Panc1 (cell line): ENCODE measurements around the gene STK25. TPM values are rescaled to one million over a fixed set of nuclear protein-coding genes. Genes with fewer than 3 reads are reported as not detected.

Experiments
- ATAC-seq: fragments of 200-7000 bp; cut with Tn5 transposase; 2 replicates; pipeline ENCODE4 v1.9.1; 2020; ENCODE audit warnings: mild to moderate bottlenecking, moderate library complexity
- BruUV-seq: library from RNA; stranded (reverse); fragments of 400-500 nt; replicated peaks from 2 replicates; lab custom pipeline; 2021; lab: Mats Ljungman, UMichigan
- CTCF ChIA-PET: fragments of 300-600 bp; sonication (Branson Sonifier 250); formaldehyde crosslinking; loops from one replicate; lab custom pipeline; 2022; ENCODE audit warnings: antibody characterized with exemption; lab: Charles Lee
- POLR2A ChIA-PET: fragments of 300-600 bp; sonication (Branson Sonifier 250); formaldehyde crosslinking; loops from one replicate; lab custom pipeline; 2022; ENCODE audit warnings: antibody characterized with exemption; lab: Charles Lee
- DNase-seq: peaks from one replicate; pipeline ENCODE4 v3.0.0-alpha.2; 2010; ENCODE audit warnings: low read depth, low spot score
- H3K27ac ChIP-seq: 2 replicates; pipeline ENCODE4 v1.5.1; 2011; ENCODE audit warnings: mild to moderate bottlenecking, low read length, inconsistent platforms
- H3K27me3 ChIP-seq: fragments of 200-500 bp; sonication (Bioruptor generic); 2 replicates; pipeline ENCODE4 v1.6.0; 2014; ENCODE audit warnings: low read length, inconsistent platforms; ENCODE audit not compliant: control insufficient read depth, insufficient read depth
- H3K36me3 ChIP-seq: fragments of 200-500 bp; sonication (Bioruptor generic); 2 replicates; pipeline ENCODE4 v1.5.1; 2014; ENCODE audit warnings: inconsistent platforms, mild to moderate bottlenecking, low read length, moderate library complexity; ENCODE audit not compliant: control insufficient read depth, insufficient read depth
- H3K4me1 ChIP-seq: 2 replicates; pipeline ENCODE4 v1.5.1; 2011; ENCODE audit warnings: inconsistent platforms, mild to moderate bottlenecking, low read length, moderate library complexity; ENCODE audit not compliant: control insufficient read depth, insufficient read depth
- H3K4me3 ChIP-seq, 2 experiments: 2 replicates each; pipeline ENCODE4 v1.5.1; 2011 to 2012; ENCODE audit warnings: low read depth in 2 of 2, low read length in 2 of 2, mild to moderate bottlenecking in 2 of 2, inconsistent platforms in 1 of 2, moderate library complexity in 1 of 2
- H3K9me3 ChIP-seq: fragments of 200-500 bp; sonication (Bioruptor generic); 2 replicates; pipeline ENCODE4 v1.5.1; 2014; ENCODE audit warnings: low read depth, mild to moderate bottlenecking, inconsistent platforms, low read length, moderate library complexity; ENCODE audit not compliant: control insufficient read depth, insufficient read depth
- POLR2AphosphoS5 ChIP-seq: IDR thresholded peaks from 2 replicates; pipeline ENCODE4 v1.6.1; 2012; ENCODE audit warnings: mild to moderate bottlenecking, low read depth, low read length, moderate library complexity
- SIN3A ChIP-seq: IDR thresholded peaks from 2 replicates; pipeline ENCODE4 v1.6.1; 2012; ENCODE audit warnings: low read depth, mild to moderate bottlenecking, low read length, moderate library complexity, borderline replicate concordance; ENCODE audit not compliant: insufficient read depth
- TCF7L2 ChIP-seq: IDR thresholded peaks from 2 replicates; pipeline ENCODE4 v1.6.1; 2011; ENCODE audit warnings: mild to moderate bottlenecking, low read depth, low read length, inconsistent platforms
- in situ Hi-C: cut with HindIII; loops from 2 replicates; pipeline ENCODE4 v1.10.0; 2016; ENCODE audit warnings: low sequenced_read_pairs, low pct_unique_long_range_greater_than_20kb
- intact Hi-C: fragments of 100-400 bp; cut with micrococcal nuclease; formaldehyde crosslinking; loops from one replicate; pipeline ENCODE4 v1.10.0; 2022; ENCODE audit not compliant: unreplicated experiment
- total RNA-seq: library from RNA; stranded (reverse); gene quantifications from one replicate; pipeline ENCODE4 v1.2.1, GENCODE V29; 2021; ENCODE audit not compliant: unreplicated experiment
- TF ChIP-seq, protein P1 (sequence below), 2 experiments: IDR thresholded peaks; 2 replicates each; pipeline ENCODE4 v1.6.1; 2011 to 2012; ENCODE audit warnings: low read depth in 2 of 2, control low read depth in 1 of 2, low read length in 1 of 2, mild to moderate bottlenecking in 1 of 2, moderate library complexity in 1 of 2; ENCODE audit not compliant: insufficient read depth in 1 of 2
- TF ChIP-seq, protein P2 (sequence below): fragments of 450-650 bp; IDR thresholded peaks from 2 replicates; pipeline ENCODE4 v1.5.1; 2017; ENCODE audit warnings: mild to moderate bottlenecking

The STK25 gene
- total RNA-seq, 1 experiment from 2014 or later: 195 TPM

DNA sequence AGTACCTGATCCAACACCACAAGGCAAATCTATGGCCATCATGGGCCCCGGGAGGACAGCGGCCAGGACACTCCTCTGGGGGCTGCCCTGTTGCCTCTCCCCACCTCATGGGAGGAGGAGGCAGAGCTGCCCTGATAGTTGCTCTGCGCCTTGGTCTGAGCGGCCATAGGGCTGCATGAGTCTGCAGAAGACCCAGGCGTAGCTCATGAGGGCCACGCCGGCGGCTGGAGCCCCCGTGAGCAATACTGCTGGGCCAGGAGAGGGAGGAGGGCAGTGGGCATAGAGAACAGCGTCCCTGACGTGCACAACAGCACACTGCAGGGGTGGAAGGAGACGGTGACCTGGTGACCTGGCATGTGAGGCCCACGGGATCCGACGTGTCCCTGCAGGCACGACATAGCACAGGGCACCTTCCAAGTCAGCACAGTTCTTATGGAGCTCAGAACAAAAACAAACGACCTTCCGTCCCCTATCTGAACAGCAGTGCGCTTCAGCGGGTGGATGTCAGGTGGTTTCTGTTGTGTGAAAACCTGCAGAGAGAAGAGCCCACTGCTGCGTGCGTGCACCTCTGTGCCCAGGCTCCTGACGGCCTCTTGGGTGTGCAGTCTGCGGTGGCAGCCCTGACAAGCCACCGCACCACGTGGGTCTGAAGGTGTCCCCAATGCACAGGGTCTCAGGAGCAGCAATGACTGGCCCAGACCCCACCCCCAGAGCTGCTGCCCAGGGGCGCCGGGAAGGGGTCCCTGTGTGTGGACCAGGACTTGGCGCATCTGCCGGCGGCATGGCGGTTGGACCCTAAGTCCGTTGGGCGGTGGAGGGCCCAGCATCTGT lies 13.0 kb downstream of the STK25 start:
- in situ Hi-C loops (no loop called here), intact Hi-C loops (no loop called here)
- ATAC-seq (no peak), DNase-seq (no peak)
- CTCF ChIA-PET: no interaction called here
- Histone ChIP-seq H3K36me3 (no peaks in the 10 kb centered on the region), H3K9me3 (no peaks in the 10 kb centered on the region), H3K4me1 (no peaks in the 10 kb centered on the region), H3K4me3 (no peak overlapping the region), H3K27me3 (no peaks in the 10 kb centered on the region), H3K27ac (no peak overlapping the region)
- POLR2A ChIA-PET: interaction anchor here (0.6 kb wide), 1 partner anchor 29 kb away, joined by 4 read pairs; no protein-coding TSS in a partner anchor
- TF ChIP-seq SIN3A: no peak
- TF ChIP-seq POLR2AphosphoS5: no peak
- TF ChIP-seq TCF7L2: no peak
- TF ChIP-seq, protein P1, sequence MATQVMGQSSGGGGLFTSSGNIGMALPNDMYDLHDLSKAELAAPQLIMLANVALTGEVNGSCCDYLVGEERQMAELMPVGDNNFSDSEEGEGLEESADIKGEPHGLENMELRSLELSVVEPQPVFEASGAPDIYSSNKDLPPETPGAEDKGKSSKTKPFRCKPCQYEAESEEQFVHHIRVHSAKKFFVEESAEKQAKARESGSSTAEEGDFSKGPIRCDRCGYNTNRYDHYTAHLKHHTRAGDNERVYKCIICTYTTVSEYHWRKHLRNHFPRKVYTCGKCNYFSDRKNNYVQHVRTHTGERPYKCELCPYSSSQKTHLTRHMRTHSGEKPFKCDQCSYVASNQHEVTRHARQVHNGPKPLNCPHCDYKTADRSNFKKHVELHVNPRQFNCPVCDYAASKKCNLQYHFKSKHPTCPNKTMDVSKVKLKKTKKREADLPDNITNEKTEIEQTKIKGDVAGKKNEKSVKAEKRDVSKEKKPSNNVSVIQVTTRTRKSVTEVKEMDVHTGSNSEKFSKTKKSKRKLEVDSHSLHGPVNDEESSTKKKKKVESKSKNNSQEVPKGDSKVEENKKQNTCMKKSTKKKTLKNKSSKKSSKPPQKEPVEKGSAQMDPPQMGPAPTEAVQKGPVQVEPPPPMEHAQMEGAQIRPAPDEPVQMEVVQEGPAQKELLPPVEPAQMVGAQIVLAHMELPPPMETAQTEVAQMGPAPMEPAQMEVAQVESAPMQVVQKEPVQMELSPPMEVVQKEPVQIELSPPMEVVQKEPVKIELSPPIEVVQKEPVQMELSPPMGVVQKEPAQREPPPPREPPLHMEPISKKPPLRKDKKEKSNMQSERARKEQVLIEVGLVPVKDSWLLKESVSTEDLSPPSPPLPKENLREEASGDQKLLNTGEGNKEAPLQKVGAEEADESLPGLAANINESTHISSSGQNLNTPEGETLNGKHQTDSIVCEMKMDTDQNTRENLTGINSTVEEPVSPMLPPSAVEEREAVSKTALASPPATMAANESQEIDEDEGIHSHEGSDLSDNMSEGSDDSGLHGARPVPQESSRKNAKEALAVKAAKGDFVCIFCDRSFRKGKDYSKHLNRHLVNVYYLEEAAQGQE (IDR thresholded peaks at IDR 0.05; ENCODE audit: insufficient read depth in 1 of 2, low read depth in 2 of 2, low read length in 1 of 2): no peak
- TF ChIP-seq, protein P2, sequence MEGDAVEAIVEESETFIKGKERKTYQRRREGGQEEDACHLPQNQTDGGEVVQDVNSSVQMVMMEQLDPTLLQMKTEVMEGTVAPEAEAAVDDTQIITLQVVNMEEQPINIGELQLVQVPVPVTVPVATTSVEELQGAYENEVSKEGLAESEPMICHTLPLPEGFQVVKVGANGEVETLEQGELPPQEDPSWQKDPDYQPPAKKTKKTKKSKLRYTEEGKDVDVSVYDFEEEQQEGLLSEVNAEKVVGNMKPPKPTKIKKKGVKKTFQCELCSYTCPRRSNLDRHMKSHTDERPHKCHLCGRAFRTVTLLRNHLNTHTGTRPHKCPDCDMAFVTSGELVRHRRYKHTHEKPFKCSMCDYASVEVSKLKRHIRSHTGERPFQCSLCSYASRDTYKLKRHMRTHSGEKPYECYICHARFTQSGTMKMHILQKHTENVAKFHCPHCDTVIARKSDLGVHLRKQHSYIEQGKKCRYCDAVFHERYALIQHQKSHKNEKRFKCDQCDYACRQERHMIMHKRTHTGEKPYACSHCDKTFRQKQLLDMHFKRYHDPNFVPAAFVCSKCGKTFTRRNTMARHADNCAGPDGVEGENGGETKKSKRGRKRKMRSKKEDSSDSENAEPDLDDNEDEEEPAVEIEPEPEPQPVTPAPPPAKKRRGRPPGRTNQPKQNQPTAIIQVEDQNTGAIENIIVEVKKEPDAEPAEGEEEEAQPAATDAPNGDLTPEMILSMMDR: no peak
- BruUV-seq: no TSS peak

- Histone ChIP-seq H3K27me3 (no peaks in the 10 kb centered on the region), H3K4me1 (no peaks in the 10 kb centered on the region), H3K27ac (no peak overlapping the region), H3K36me3 (no peaks in the 10 kb centered on the region), H3K9me3 (no peaks in the 10 kb centered on the region), H3K4me3 (no peak overlapping the region)
- in situ Hi-C loops: no loop called here
- DNase-seq: no peak
- TF ChIP-seq SIN3A: no peak
- TF ChIP-seq TCF7L2: no peak
- TF ChIP-seq, protein P1 (IDR thresholded peaks at IDR 0.05; ENCODE audit: insufficient read depth in 1 of 2, low read depth in 2 of 2, low read length in 1 of 2): no peak
- no peak for TF ChIP-seq POLR2AphosphoS5
- TF ChIP-seq, protein P2: no peak
- POLR2A ChIA-PET: no interaction called here
- intact Hi-C loops: no loop called here
- CTCF ChIA-PET: no interaction called here
- BruUV-seq: no TSS peak
- ATAC-seq: no peak
Measured at GRCh38 chr2:241494311-241494908, 14.0 kb downstream of the STK25 start.
